ENCODE data around the gene HDLBP.
"Not testable (repeated sequence)": the region's sequence is repeated elsewhere in the genome, so short reads cannot be mapped to it uniquely, and the experiment has no call there.

HDLBP gene

GRCh38 chr2:241321033-241321432, 5.6 kb upstream of the HDLBP start:
- Histone ChIP-seq H3K4me3 (replicated peaks; ENCODE audit: insufficient read depth, low read length) (no peak overlapping the region), H3K27me3 (ENCODE audit: insufficient read depth, poor library complexity, severe bottlenecking) (no peaks in the 10 kb centered on the region), H3K27ac (replicated peaks) (no peak overlapping the region)
- DNase-seq (ENCODE audit: low read depth in 1 of 2, low spot score in 1 of 2): no peak
- no peak for TF ChIP-seq CTCF (IDR thresholded peaks at IDR 0.05; ENCODE audit: insufficient read depth, low read length)
- TF ChIP-seq REST (IDR thresholded peaks at IDR 0.05; ENCODE audit: insufficient replicate concordance, low read depth): no peak
- TF ChIP-seq POLR2AphosphoS5 (IDR thresholded peaks at IDR 0.05; ENCODE audit: low read depth): no peak
- no peak for TF ChIP-seq GABPA (IDR thresholded peaks at IDR 0.05; ENCODE audit: low read depth)
- TF ChIP-seq SPI1 (IDR thresholded peaks at IDR 0.05; ENCODE audit: borderline replicate concordance, low read depth): no peak

- Histone ChIP-seq H3K27me3 (ENCODE audit: insufficient read depth, poor library complexity, severe bottlenecking) (no peaks in the 10 kb centered on the region), H3K27ac (replicated peaks) (no peak overlapping the region), H3K4me3 (replicated peaks; ENCODE audit: insufficient read depth, low read length) (no peak overlapping the region)
- DNase-seq (ENCODE audit: low read depth in 1 of 2, low spot score in 1 of 2): no peak
- TF ChIP-seq CTCF (IDR thresholded peaks at IDR 0.05; ENCODE audit: insufficient read depth, low read length) (no peak), REST (IDR thresholded peaks at IDR 0.05; ENCODE audit: insufficient replicate concordance, low read depth) (no peak), GABPA (IDR thresholded peaks at IDR 0.05; ENCODE audit: low read depth) (no peak), SPI1 (IDR thresholded peaks at IDR 0.05; ENCODE audit: borderline replicate concordance, low read depth) (no peak), POLR2AphosphoS5 (IDR thresholded peaks at IDR 0.05; ENCODE audit: low read depth) (no peak)
These were observed 4.9 kb upstream of the HDLBP start for GRCh38 chr2:241320394-241320793.

GRCh38 chr2:241318830-241319229, 3.4 kb upstream of the HDLBP start:
- not testable (repeated sequence) for DNase-seq (ENCODE audit: low read depth in 1 of 2, low spot score in 1 of 2); H3K4me3 ChIP-seq (replicated peaks; ENCODE audit: insufficient read depth, low read length); H3K27me3 ChIP-seq (ENCODE audit: insufficient read depth, poor library complexity, severe bottlenecking); H3K27ac ChIP-seq (replicated peaks)

GRCh38 chr2:241317391-241317790, 1.9 kb upstream of the HDLBP start:
- Histone ChIP-seq H3K27me3 (ENCODE audit: insufficient read depth, poor library complexity, severe bottlenecking) (no peaks in the 10 kb centered on the region), H3K27ac (replicated peaks) (peak overlapping the region; percentile 100), H3K4me3 (replicated peaks; ENCODE audit: insufficient read depth, low read length) (peak overlapping the region; percentile 84)
- TF ChIP-seq CTCF (IDR thresholded peaks at IDR 0.05; ENCODE audit: insufficient read depth, low read length) (no peak), SPI1 (IDR thresholded peaks at IDR 0.05; ENCODE audit: borderline replicate concordance, low read depth) (no peak), REST (IDR thresholded peaks at IDR 0.05; ENCODE audit: insufficient replicate concordance, low read depth) (no peak)
- peak in 1 of 2 experiments; percentile 44 for DNase-seq (ENCODE audit: low read depth in 1 of 2, low spot score in 1 of 2)

All from HL-60 (cell line).